Measurements from ENCODE around the gene DMBT1.

DNA sequence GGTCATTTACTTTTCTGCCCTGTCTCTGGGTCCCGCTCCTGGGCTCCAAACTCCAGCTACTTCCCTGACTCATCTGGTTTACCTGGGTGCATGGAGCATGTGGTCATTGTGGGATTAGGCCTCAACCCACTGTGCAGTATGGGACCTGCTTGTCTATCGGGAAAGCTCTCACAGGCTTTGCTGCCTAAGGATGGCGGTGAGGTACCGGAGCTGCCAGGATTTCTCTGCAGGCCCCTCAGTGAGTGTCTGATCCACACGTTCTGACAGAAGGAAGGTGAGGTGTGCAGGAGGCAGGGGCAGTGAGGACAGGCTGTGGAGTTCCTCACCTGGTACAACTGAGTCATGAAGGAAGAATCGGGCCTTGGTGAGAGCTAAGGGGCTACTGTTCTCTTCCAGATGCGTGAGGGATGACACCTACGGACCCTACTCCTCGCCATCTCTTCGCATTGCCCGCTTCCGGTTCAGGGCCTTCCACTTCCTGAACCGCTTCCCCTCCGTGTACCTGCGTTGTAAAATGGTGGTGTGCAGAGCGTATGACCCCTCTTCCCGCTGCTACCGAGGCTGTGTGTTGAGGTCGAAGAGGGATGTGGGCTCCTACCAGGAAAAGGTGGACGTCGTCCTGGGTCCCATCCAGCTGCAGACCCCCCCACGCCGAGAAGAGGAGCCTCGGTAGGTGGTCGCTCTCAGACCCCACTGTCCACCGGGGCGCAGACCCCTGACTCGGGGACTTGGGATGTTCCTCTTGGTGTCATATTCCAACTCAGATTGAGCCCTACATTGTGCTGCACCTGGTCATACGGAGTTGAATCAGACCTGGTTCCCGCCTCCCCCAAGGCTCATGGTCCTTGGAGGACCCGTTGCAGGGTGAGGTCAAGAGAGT lies 82.4 kb downstream of the DMBT1 start:
- TF ChIP-seq YY1 (IDR thresholded peaks at IDR 0.05; ENCODE audit: insufficient read depth, insufficient read length) (no peak), ZNF274 (IDR thresholded peaks at IDR 0.05; ENCODE audit: low read depth, low read length) (no peak)
